Renal cortex interstitium (tissue), 11 donors: ENCODE results near the gene ANKRD13D. TPM values are rescaled to one million over a fixed set of nuclear protein-coding genes. Genes with fewer than 3 reads are reported as not detected.

Experiments used
- DNase-seq, 11 donors: peaks; one replicate each; pipeline ENCODE4 v3.0.0-alpha.2; 2013; ENCODE audit warnings: low read depth in 9 of 11, low spot score in 4 of 11; ENCODE audit errors: extremely low read depth in 1 of 11
- polyA plus RNA-seq, 3 donors: library from polyadenylated mRNA; unstranded; fragments of 120-200 nt; gene quantifications; one replicate each; pipeline ENCODE4 v1.2.1, GENCODE V29; 2013; ENCODE audit not compliant: insufficient read length in 3 of 3

Gene ANKRD13D
- polyA plus RNA-seq, 3 donors = 21.5 to 48.5 (median 30.5) TPM

DNA sequence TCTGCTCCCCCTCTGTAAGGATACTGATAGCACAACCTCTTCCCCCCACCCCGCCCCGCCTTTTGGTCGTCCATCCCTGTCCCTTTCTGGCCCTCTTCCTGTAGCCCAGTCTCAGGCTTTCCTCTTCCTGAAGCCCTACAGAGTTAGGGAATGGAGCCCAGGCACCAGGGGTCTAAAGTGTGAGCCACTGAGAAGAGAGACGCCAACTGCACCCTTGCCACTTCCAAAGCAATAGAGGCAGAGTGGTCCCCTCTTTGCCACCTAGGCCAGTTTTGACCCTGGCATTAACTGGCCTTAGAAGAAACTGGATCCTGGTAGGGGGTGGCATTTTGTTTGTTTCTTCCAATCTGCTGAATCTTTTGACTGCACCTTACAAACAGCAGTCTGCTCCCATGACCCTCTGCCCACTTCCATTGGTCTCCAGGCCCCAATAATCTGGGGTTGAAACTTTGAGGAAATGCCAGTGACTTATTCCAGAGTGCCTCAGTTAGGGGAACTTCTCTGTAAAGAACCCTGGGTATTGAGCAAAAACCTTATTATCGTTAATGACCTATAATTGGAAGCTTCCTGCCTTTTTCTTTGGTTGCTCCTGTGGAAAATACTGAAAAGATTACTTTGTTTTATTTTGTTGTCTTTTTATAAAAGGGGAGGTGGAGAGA, 32.5 kb upstream of the ANKRD13D start:
- no peak for DNase-seq

GRCh38 chr11:67260406-67260805, 28.7 kb upstream of the ANKRD13D start:
- DNase-seq = no peak

DNA sequence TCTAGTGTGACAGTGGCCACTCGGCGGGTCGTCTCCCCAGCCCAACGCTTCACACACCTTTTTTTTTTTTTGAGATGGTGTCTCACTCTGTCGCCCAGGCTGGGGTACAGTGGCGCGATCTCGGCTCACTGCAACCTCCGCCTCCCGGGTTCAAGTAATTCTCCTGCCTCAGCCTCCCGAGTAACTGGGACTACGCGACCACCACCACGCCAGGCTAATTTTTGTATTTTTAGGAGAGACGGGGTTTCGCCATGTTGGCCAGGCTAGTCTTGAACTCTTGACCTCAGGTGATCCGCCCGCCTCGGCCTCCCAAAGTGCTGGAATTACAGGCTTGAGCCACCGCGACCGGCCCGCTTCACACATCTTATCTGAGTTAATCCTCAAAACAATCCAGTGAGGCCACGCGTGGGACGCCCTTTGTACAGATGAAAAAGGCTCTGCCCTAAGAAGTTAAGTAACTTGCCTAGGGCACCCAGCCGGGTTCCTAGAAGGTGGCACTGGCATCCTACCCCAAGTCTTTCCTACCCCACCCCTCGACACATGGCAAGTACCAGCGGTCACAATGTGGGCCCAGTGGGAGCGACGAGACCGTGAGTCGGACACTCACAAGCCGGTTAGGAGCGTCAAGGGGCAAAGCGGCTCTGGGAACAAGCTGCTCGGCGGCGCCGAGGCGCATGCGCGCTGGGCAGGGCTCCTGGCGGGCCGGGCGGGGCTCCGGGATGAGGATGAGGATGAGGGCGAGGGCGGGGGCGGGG, 28.0 kb upstream of the ANKRD13D start:
- DNase-seq = peak in 1 of 11 donors; percentile 40

- no peak for DNase-seq
These were observed 27.5 kb upstream of the ANKRD13D start for GRCh38 chr11:67261640-67261945.

DNA sequence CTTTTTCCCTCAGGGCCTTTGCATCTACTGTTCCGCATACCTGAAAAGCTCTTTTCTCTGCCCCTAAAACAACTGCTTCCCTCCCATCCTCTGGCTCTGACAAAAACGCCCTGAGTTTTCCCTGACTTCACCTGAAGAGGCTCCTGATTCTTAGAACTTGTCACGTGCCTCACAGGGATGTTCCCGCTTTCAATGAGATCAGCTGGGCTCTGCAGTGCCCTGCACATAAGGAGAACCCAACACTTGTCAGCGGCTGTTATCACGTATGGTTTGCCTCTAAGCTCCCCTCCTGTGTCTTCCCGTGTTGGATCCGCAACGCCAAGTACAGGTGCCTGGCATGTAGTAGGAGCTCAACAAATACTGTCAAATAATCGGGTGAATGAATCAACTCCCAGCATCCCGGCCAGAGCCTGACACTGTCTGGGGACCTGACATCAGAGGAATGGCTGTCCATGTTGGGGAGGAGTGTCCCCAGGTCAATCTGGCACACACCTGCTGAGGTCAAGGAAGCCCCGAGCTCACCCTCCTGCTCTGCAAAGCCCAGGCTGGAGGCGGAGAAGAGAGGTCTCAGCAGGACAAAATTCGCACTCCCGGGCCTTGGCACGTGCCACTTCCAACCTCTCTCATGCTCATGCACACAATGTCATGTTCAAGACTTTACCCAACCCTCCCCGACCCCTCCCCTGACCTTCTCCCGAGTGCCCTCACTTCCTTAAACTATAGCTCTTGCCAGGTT, 27.0 kb upstream of the ANKRD13D start:
- DNase-seq = no peak

DNA sequence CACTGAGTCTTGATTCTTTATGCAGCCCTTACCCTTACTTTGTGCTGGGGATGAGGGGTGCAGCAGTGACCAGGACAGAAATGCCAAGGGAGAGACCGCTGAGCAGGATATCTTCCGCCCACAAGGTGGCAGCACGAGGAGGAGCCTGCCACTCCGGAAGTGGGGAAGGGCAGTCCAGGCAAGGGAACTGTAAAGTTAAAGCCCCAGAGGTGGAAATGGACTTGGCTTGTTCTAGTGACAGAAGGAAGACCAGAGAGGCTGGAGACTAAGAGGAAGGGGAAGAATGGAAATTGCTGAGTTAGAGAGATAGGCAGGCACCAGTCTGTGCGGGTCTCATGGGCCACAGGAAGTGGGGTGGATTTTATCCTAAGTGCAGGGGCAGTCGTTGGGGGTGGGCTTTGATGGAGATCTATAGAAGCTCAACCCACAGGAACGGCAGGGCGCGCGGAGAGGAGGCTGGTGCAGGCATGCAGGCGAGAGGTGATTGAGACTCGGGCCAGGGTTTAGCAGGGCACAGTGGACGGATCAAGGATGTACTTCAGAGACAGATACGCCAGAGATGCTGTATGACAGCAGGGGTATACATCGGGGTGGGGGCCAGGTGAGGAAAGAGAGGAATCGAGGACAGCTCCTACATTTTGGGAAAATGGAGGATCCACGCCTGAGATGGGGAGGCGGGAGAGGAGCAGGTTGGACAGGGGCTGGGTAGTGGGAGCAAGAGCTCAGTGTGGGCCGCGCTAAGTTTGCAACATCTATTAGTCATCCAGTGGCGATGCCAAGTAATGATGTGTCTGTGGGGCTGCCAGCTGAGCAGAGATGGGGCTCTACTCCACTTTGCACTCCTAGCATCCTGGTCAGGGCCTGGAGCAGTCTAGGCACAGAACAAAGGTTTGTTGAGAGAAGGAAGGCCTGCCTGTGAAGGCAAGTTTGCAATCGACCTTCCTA, 26.1 kb upstream of the ANKRD13D start:
- DNase-seq = peak in 4 of 11 donors; percentile 60 to 71 (median 66)

- DNase-seq = no peak
These were observed 24.8 kb upstream of the ANKRD13D start for GRCh38 chr11:67264260-67264659.

GRCh38 chr11:67264877-67265632, 24.0 kb upstream of the ANKRD13D start:
- no peak for DNase-seq

DNA sequence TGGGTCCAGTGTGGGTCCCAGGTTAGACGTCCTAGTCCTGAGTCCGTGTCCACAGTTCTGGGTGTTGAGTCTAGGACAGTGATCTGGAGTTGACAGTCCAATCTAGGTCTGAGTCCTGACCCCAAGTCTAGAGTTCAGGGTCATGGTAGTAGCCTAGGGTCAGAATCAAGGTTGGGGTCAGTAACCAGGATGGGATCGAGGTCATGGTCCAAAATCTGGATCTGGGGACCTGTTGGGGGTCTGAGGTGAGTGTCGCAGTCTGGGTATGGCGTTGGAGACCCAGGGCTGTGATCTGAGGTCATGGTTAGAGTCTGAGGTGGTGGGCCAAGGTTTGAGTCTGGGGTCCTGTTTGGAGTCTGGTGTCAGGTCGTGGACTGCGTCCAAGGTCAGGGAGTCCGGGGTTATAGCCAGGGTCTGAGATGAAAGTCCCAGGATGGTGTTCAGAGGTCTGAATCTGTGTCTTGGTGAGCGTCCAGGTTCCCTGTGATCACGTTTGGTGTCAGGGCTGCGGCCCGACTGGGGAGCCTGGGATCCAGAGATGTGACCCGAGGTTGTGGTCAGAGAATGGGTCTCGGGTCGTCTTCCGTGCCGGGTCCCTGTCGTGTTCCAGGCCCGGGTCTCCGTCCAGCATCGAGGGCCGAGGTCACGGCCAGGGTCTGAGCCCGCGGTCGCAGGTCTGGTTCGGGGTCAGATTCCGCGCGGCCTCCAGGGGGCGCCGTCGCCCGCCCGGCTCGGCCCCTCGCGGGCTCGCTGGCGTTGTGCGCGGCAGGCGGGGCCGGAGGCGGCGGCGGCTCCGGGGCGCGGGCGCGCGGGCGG, 23.3 kb upstream of the ANKRD13D start:
- DNase-seq = peak in 3 of 11 donors; percentile 65 to 71 (median 68)

- DNase-seq = peak in 1 of 11 donors; percentile 55
These were observed 22.5 kb upstream of the ANKRD13D start, which contains the start of gene GRK2 for GRCh38 chr11:67266449-67267187. Gene GRK2 (plus strand): TSS chr11:67266473. CDS start chr11:67266700, 227 bp downstream.

GRCh38 chr11:67267188-67268080, 21.7 kb upstream of the ANKRD13D start:
- no peak for DNase-seq

GRCh38 chr11:67268081-67268961, 20.8 kb upstream of the ANKRD13D start:
- DNase-seq = no peak

GRCh38 chr11:67268962-67269268, 20.2 kb upstream of the ANKRD13D start:
- DNase-seq = no peak

GRCh38 chr11:67269401-67270255, 19.5 kb upstream of the ANKRD13D start:
- no peak for DNase-seq
